Measurements from ENCODE around the gene ANKRD33. TPM values are rescaled to one million over a fixed set of nuclear protein-coding genes. Genes with fewer than 3 reads are reported as not detected.

The ANKRD33 gene
- total and polyA plus RNA-seq, 2 of the 8 experiments (the other 6 are each of a cell fraction or from before 2014, with no cell fraction given) = 0.41 to 0.53 TPM

DNA sequence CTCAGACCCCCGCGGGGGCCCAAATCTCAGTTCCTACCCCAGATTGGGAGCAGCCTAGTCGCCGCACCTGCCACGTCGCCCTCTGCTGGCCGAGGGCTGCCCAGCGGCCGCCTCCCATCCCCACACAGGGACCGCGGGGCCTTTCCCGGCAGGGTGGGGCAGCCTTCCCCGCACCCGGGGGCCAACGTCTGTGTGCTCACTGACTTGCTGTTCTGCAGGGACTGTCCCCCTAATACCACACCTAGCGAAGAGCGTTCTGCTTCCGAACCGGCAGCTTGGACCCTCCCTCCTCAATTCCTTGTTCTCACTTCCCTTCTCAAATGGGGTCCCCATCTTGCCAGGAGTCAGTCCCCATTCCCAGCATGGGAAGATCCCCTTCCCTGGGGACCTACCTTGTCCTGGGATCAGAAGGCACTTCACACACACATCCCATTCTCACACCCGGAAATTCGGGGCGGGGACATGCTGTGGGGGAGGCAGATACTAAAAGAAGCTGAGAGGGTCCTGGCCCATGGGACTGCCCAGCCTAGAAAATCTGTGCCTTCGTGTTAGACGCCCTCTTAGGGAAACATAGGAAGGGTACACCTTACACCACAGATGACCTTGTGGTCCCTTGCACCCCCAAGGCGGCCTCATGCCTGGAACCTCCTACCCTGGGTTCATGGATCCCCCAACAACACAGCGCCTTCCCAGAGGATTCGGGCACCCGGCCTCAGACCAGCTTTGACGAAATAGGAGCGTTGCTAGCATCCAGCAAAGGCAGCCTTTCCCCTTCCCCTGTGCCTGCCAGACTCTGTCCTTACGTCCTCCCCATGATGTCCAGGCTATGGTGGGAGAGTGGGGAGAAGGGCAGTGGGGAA is 35.8 kb downstream of the ANKRD33 start:
- Histone ChIP-seq H2BK12ac (ENCODE audit: low read depth, low read length) (no peak overlapping the region), H3K9ac (replicated peaks in 1 of 4; ENCODE audit: extremely low read depth in 1 of 4, low read depth in 3 of 4, low read length in 3 of 4) (no peak overlapping the region), H3K27me3 (replicated peaks in 1 of 4; ENCODE audit: control insufficient read depth in 3 of 4, extremely low read depth in 1 of 4, insufficient read depth in 3 of 4, low read length in 3 of 4) (peaks cover 0 to 8% (median 5%) of the 10 kb centered on the region in 4 experiments; a peak in 4 of 7 replicates), H3K79me1 (ENCODE audit: low read depth, low read length) (no peaks in the 10 kb centered on the region), H3K56ac (replicated peaks; ENCODE audit: insufficient read length, low read depth, low read length) (no peak overlapping the region), H3K18ac (ENCODE audit: extremely low read depth, low read length) (peak overlapping the region; percentile 15; the same call in 1 of the 2 replicates), H4K5ac (ENCODE audit: insufficient read length, low read depth, low read length) (no peak overlapping the region), H4K91ac (replicated peaks; ENCODE audit: insufficient read length, low read length) (no peak overlapping the region), H3K4me1 (replicated peaks in 1 of 4; ENCODE audit: control insufficient read depth in 3 of 4, insufficient read depth in 4 of 4, low read length in 3 of 4) (peaks cover 2 to 12% (median 7%) of the 10 kb centered on the region in 4 experiments), H4K20me1 (replicated peaks in 1 of 2; ENCODE audit: control insufficient read depth in 1 of 2, insufficient read depth in 2 of 2, low read length in 2 of 2) (no peaks in the 10 kb centered on the region), H2BK5ac (ENCODE audit: low read depth, low read length) (0 out of 2 replicates have a peak overlapping the region, but pooled peaks have one; percentile 9), H3K4me2 (ENCODE audit: insufficient read depth in 1 of 2, low read depth in 2 of 2, low read length in 2 of 2) (peak overlapping the region; percentile 11 to 59), H3K14ac (ENCODE audit: insufficient read length) (no peak overlapping the region), H3K9me3 (ENCODE audit: insufficient read depth in 2 of 2, low read depth in 1 of 2, low read length in 1 of 2) (no peaks in the 10 kb centered on the region), H3K36me3 (ENCODE audit: control insufficient read depth in 2 of 4, insufficient read depth in 4 of 4, low read length in 3 of 4) (no peaks in the 10 kb centered on the region), H4K8ac (ENCODE audit: extremely low read depth, insufficient read depth, low read length) (peak overlapping the region; percentile 19; the same call in 1 of the 2 replicates), H3K23me2 (ENCODE audit: low read depth, low read length) (no peaks in the 10 kb centered on the region; the same call in 1 of the 2 replicates), H2BK120ac (replicated peaks; ENCODE audit: low read depth, low read length) (no peak overlapping the region), H2AFZ (ENCODE audit: low read length) (peak overlapping the region; percentile 98), H2AK5ac (ENCODE audit: low read depth, low read length) (no peak overlapping the region), H3K4me3 (ENCODE audit: extremely low read depth in 1 of 4, insufficient read depth in 2 of 4, low read depth in 3 of 4, low read length in 4 of 4) (peak overlapping the region in 2 of 4 experiments; percentile 3 to 42; a peak in 2 of 8 replicates), H3K23ac (ENCODE audit: insufficient read length) (no peak overlapping the region), H3K79me2 (ENCODE audit: control insufficient read depth in 1 of 2, insufficient read depth in 2 of 2, low read length in 2 of 2) (no peaks in the 10 kb centered on the region), H3K4ac (replicated peaks; ENCODE audit: insufficient read length, low read depth, low read length) (no peak overlapping the region), H3K27ac (ENCODE audit: low read depth, low read length) (no peak overlapping the region), H2BK20ac (ENCODE audit: low read length) (no peak overlapping the region), H2BK15ac (ENCODE audit: low read length) (peak overlapping the region; percentile 97; the same call in 1 of the 2 replicates)
- ChIA-PET POLR2A (ENCODE audit: partially characterized antibody) (interaction anchor here (0.5 kb wide), 1 partner anchor 114 kb away, joined by 3 read pairs; no protein-coding TSS in a partner anchor), CTCF (ENCODE audit: partially characterized antibody) (interaction anchor here (0.6 to 12.9 kb wide), 31 partner anchors 8 to 968 kb away, joined by 3 to 234 read pairs (median 7); partner anchors contain the start of genes ACVRL1 and ANKRD33)
- FAIRE-seq = no peak
- DNase-seq (ENCODE audit: low read depth in 1 of 2, low spot score in 2 of 2) = peak in 1 of 2 experiments; percentile 93
- 45% methylated on average over 31 of the region's 31 CpGs; no CpG with 5 or more reads in 1 of the 2 experiments for WGBS, 2 experiments (ENCODE audit: extremely low coverage in 1 of 2, insufficient coverage in 1 of 2, insufficient read length in 1 of 2, insufficient replicate concordance in 2 of 2, low coverage in 1 of 2, low lambda C conversion rate in 2 of 2, missing lambda C conversion rate in 1 of 2)
- TF ChIP-seq KDM4A (IDR thresholded peaks at IDR 0.05; ENCODE audit: low read depth, low read length, severe bottlenecking) = peak; percentile 32
- TF ChIP-seq RXRA (IDR thresholded peaks at IDR 0.05; ENCODE audit: insufficient read depth, low read depth, low read length) = no peak
- TF ChIP-seq, protein P1, sequence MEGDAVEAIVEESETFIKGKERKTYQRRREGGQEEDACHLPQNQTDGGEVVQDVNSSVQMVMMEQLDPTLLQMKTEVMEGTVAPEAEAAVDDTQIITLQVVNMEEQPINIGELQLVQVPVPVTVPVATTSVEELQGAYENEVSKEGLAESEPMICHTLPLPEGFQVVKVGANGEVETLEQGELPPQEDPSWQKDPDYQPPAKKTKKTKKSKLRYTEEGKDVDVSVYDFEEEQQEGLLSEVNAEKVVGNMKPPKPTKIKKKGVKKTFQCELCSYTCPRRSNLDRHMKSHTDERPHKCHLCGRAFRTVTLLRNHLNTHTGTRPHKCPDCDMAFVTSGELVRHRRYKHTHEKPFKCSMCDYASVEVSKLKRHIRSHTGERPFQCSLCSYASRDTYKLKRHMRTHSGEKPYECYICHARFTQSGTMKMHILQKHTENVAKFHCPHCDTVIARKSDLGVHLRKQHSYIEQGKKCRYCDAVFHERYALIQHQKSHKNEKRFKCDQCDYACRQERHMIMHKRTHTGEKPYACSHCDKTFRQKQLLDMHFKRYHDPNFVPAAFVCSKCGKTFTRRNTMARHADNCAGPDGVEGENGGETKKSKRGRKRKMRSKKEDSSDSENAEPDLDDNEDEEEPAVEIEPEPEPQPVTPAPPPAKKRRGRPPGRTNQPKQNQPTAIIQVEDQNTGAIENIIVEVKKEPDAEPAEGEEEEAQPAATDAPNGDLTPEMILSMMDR (IDR thresholded peaks at IDR 0.05; ENCODE audit: control extremely low read depth in 1 of 3, insufficient read depth in 1 of 3, low read depth in 1 of 3, low read length in 3 of 3) = peak; percentile 87 to 95 (median 92)
- no peak for TF ChIP-seq JUN (IDR thresholded peaks at IDR 0.05; ENCODE audit: low read depth, low read length)
- peak; percentile 44 to 71 for TF ChIP-seq RAD21 (IDR thresholded peaks at IDR 0.05 in 1 of 2, conservative IDR thresholded peaks at IDR 0.05 in 1 of 2; ENCODE audit: low read depth in 2 of 2, low read length in 2 of 2)
- TF ChIP-seq CTBP2 (IDR thresholded peaks at IDR 0.05; ENCODE audit: borderline replicate concordance, insufficient read depth, insufficient read length, low read length) = no peak
- peak; percentile 22 for TF ChIP-seq TAF7 (optimal IDR thresholded peaks at IDR 0.05; ENCODE audit: borderline replicate concordance, low read depth, low read length)

Measured in H1 (cell line).